Measurements from ENCODE around the gene CCDC171. TPM values are rescaled to one million over a fixed set of nuclear protein-coding genes. Genes with fewer than 3 reads are reported as not detected.
"Not testable (repeated sequence)": the region's sequence is repeated elsewhere in the genome, so short reads cannot be mapped to it uniquely, and the experiment has no call there.

CCDC171 gene
- total and polyA plus RNA-seq, 4 donors = 0.13 to 1.1 (median 0.43) TPM

DNA sequence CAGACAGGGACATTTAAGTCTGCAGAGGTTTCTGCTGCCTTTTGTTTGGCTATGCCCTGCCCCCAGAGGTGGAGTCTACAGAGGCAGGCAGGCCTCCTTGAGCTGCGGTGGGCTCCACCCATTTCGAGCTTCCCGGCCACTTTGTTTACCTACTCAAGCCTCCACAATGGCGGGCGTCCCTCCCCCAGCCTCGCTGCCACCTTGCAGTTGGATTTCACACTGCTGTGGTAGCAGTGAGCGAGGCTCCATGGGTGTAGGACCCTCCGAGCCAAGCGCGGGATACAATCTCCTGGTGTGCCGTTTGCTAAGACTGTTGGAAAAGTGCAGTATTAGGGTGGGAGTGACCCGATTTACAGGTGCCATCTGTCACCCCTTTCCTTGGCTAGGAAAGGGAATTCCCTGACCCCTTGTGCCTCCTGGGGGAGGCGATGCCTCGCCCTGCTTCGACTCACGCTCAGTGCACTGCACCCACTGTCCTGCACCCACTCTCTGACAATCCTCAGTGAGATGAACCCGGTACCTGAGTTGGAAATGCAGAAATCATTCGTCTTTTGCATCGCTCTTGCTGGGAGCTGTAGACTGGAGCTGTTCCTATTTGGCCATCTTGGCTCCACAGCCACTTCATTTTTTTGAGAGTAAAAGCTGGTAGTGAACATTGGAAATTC, 48.0 kb downstream of the CCDC171 start:
- DNase-seq (ENCODE audit: low spot score) = not testable (repeated sequence)
- WGBS = 94% methylated on average over 19 of the region's 19 CpGs

DNA sequence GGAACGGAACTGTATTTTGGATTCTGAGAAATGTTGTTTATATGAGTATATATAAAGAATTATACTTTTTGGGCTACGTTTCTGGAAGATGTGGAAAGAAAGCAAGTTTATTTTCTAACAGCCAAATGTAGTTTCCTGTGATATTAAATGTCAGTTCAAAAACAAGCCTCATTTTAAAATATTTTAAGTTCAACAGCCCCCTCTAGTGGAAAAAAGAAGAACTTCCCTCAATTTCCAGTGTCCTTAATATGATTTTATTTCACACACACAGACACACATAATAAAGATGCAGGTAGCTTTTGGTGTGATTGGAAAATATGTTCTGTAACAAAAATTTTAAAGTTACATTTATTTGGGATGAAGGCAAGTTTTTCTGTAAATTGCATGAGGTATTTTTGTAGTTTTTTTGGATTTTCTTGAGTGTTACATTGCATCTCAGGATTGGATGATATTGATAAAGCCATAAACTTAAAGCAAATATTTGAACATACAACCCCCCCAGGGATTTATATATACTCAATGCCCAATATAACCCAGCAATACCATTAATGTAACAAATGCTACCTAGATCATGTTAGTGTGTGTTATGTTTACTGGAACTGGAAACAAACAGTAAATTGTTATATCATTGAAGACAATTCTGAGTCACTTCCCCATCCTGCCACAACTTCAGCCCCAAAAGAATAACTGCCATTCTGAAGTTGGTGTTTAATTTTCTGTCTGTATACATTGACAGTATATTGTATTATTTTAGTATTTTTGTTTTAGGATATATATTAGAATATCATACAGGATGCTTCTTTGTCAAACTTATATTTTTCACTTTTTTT, 54.0 kb downstream of the CCDC171 start:
- no peaks in the 10 kb centered on the region for H3K36me3 ChIP-seq (ENCODE audit: control insufficient read depth in 4 of 4, insufficient read depth in 3 of 4, low read depth in 1 of 4, low read length in 3 of 4)
- DNase-seq (ENCODE audit: low spot score) = no peak
- H3K4me3 ChIP-seq (ENCODE audit: low read depth in 1 of 3, low read length in 3 of 3) = no peak overlapping the region
- TF ChIP-seq RAD21 (IDR thresholded peaks at IDR 0.05) (peak; percentile 77 to 80), RXRA (IDR thresholded peaks at IDR 0.05) (no peak)
- TF ChIP-seq, protein P1, sequence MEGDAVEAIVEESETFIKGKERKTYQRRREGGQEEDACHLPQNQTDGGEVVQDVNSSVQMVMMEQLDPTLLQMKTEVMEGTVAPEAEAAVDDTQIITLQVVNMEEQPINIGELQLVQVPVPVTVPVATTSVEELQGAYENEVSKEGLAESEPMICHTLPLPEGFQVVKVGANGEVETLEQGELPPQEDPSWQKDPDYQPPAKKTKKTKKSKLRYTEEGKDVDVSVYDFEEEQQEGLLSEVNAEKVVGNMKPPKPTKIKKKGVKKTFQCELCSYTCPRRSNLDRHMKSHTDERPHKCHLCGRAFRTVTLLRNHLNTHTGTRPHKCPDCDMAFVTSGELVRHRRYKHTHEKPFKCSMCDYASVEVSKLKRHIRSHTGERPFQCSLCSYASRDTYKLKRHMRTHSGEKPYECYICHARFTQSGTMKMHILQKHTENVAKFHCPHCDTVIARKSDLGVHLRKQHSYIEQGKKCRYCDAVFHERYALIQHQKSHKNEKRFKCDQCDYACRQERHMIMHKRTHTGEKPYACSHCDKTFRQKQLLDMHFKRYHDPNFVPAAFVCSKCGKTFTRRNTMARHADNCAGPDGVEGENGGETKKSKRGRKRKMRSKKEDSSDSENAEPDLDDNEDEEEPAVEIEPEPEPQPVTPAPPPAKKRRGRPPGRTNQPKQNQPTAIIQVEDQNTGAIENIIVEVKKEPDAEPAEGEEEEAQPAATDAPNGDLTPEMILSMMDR (IDR thresholded peaks at IDR 0.05; ENCODE audit: low read depth, low read length, missing input control) = peak; percentile 82
- TF ChIP-seq, protein P2, sequence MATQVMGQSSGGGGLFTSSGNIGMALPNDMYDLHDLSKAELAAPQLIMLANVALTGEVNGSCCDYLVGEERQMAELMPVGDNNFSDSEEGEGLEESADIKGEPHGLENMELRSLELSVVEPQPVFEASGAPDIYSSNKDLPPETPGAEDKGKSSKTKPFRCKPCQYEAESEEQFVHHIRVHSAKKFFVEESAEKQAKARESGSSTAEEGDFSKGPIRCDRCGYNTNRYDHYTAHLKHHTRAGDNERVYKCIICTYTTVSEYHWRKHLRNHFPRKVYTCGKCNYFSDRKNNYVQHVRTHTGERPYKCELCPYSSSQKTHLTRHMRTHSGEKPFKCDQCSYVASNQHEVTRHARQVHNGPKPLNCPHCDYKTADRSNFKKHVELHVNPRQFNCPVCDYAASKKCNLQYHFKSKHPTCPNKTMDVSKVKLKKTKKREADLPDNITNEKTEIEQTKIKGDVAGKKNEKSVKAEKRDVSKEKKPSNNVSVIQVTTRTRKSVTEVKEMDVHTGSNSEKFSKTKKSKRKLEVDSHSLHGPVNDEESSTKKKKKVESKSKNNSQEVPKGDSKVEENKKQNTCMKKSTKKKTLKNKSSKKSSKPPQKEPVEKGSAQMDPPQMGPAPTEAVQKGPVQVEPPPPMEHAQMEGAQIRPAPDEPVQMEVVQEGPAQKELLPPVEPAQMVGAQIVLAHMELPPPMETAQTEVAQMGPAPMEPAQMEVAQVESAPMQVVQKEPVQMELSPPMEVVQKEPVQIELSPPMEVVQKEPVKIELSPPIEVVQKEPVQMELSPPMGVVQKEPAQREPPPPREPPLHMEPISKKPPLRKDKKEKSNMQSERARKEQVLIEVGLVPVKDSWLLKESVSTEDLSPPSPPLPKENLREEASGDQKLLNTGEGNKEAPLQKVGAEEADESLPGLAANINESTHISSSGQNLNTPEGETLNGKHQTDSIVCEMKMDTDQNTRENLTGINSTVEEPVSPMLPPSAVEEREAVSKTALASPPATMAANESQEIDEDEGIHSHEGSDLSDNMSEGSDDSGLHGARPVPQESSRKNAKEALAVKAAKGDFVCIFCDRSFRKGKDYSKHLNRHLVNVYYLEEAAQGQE (IDR thresholded peaks at IDR 0.05) = no peak
- 36% methylated on average over 2 of the region's 2 CpGs for WGBS
- no peaks in the 10 kb centered on the region for H3K4me1 ChIP-seq (ENCODE audit: control insufficient read depth in 4 of 4, insufficient read depth in 4 of 4, low read length in 3 of 4)
- no peak overlapping the region for H3K27ac ChIP-seq (ENCODE audit: low read depth in 1 of 2, low read length in 2 of 2)
- no peaks in the 10 kb centered on the region for H3K27me3 ChIP-seq (ENCODE audit: control insufficient read depth in 4 of 4, insufficient read depth in 4 of 4, low read length in 3 of 4)
- no peaks in the 10 kb centered on the region for H3K9me3 ChIP-seq (ENCODE audit: control insufficient read depth in 4 of 4, low read length in 3 of 4)
- no peak overlapping the region for H3K9ac ChIP-seq (ENCODE audit: low read depth in 1 of 2, low read length in 2 of 2)

More for the DNA sequence above, 48.0 kb downstream of the CCDC171 start:
- H3K4me3 ChIP-seq (ENCODE audit: low read depth in 1 of 3, low read length in 3 of 3); H3K4me1 ChIP-seq (ENCODE audit: control insufficient read depth in 4 of 4, insufficient read depth in 4 of 4, low read length in 3 of 4); H3K9ac ChIP-seq (ENCODE audit: low read depth in 1 of 2, low read length in 2 of 2); H3K27ac ChIP-seq (ENCODE audit: low read depth in 1 of 2, low read length in 2 of 2); H3K9me3 ChIP-seq (ENCODE audit: control insufficient read depth in 4 of 4, low read length in 3 of 4); H3K36me3 ChIP-seq (ENCODE audit: control insufficient read depth in 4 of 4, insufficient read depth in 3 of 4, low read depth in 1 of 4, low read length in 3 of 4); H3K27me3 ChIP-seq (ENCODE audit: control insufficient read depth in 4 of 4, insufficient read depth in 4 of 4, low read length in 3 of 4): not testable (repeated sequence)

DNA sequence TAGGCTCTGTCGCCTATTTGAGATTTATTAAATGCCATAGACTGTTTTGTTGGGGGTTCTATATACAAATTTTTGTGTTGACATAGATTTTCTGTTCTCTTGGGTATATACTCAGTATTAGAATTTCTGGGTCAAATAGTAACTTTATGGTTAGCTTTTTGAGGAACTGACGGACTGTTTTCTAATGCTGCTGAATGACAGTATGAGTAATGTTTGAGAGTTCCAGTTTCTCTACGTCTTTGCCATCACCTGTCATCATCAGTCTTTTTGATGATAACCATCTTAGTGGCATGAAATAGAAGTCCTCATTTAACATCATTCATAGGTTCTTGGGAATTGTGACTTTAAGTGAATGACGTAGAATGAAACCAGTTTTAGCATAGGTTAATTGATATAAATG, 60.1 kb downstream of the CCDC171 start:
- DNase-seq (ENCODE audit: low spot score) = no peak
- Histone ChIP-seq H3K9me3 (ENCODE audit: control insufficient read depth in 4 of 4, low read length in 3 of 4) (no peaks in the 10 kb centered on the region), H3K27me3 (ENCODE audit: control insufficient read depth in 4 of 4, insufficient read depth in 4 of 4, low read length in 3 of 4) (no peaks in the 10 kb centered on the region), H3K36me3 (ENCODE audit: control insufficient read depth in 4 of 4, insufficient read depth in 3 of 4, low read depth in 1 of 4, low read length in 3 of 4) (no peaks in the 10 kb centered on the region), H3K9ac (ENCODE audit: low read depth in 1 of 2, low read length in 2 of 2) (no peak overlapping the region), H3K4me1 (ENCODE audit: control insufficient read depth in 4 of 4, insufficient read depth in 4 of 4, low read length in 3 of 4) (no peaks in the 10 kb centered on the region), H3K4me3 (ENCODE audit: low read depth in 1 of 3, low read length in 3 of 3) (no peak overlapping the region), H3K27ac (ENCODE audit: low read depth in 1 of 2, low read length in 2 of 2) (no peak overlapping the region)
- WGBS = 91% methylated on average over 4 of the region's 4 CpGs
- no peak for TF ChIP-seq RAD21 (IDR thresholded peaks at IDR 0.05)
- no peak for TF ChIP-seq GABPA (IDR thresholded peaks at IDR 0.05 in 1 of 2, conservative IDR thresholded peaks at IDR 0.05 in 1 of 2)
- TF ChIP-seq, protein P3, sequence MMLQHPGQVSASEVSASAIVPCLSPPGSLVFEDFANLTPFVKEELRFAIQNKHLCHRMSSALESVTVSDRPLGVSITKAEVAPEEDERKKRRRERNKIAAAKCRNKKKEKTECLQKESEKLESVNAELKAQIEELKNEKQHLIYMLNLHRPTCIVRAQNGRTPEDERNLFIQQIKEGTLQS (IDR thresholded peaks at IDR 0.05) = no peak
- TF ChIP-seq EGR1 (IDR thresholded peaks at IDR 0.05; ENCODE audit: low read depth in 2 of 2) = no peak
- no peak for TF ChIP-seq NR2F2 (IDR thresholded peaks at IDR 0.05)
- no peak for TF ChIP-seq RXRA (IDR thresholded peaks at IDR 0.05)
- TF ChIP-seq, protein P4, sequence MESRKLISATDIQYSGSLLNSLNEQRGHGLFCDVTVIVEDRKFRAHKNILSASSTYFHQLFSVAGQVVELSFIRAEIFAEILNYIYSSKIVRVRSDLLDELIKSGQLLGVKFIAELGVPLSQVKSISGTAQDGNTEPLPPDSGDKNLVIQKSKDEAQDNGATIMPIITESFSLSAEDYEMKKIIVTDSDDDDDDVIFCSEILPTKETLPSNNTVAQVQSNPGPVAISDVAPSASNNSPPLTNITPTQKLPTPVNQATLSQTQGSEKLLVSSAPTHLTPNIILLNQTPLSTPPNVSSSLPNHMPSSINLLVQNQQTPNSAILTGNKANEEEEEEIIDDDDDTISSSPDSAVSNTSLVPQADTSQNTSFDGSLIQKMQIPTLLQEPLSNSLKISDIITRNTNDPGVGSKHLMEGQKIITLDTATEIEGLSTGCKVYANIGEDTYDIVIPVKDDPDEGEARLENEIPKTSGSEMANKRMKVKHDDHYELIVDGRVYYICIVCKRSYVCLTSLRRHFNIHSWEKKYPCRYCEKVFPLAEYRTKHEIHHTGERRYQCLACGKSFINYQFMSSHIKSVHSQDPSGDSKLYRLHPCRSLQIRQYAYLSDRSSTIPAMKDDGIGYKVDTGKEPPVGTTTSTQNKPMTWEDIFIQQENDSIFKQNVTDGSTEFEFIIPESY (IDR thresholded peaks at IDR 0.05) = no peak
- no peak for TF ChIP-seq FOXA2 (IDR thresholded peaks at IDR 0.05)
- TF ChIP-seq, protein P2 (IDR thresholded peaks at IDR 0.05) = no peak
- no peak for TF ChIP-seq HNF4A (conservative IDR thresholded peaks at IDR 0.05)
- TF ChIP-seq TAF1 (conservative IDR thresholded peaks at IDR 0.05) = no peak
- no peak for TF ChIP-seq YY1 (IDR thresholded peaks at IDR 0.05)

Data from liver (tissue), 9 donors.